PC-9 (cell line): Measurements from ENCODE around the gene ZDHHC16. TPM values are rescaled to one million over a fixed set of nuclear protein-coding genes. Genes with fewer than 3 reads are reported as not detected.
"Not testable (repeated sequence)": the region's sequence is repeated elsewhere in the genome, so short reads cannot be mapped to it uniquely, and the experiment has no call there.

ENCODE experiments used
- BruUV-seq: library from RNA; stranded (reverse); fragments of 400-500 nt; replicated peaks from 2 replicates; lab custom pipeline; 2021; lab: Mats Ljungman, UMichigan
- CTCF ChIA-PET: fragments of 300-600 bp; sonication (Branson Sonifier 250); formaldehyde crosslinking; loops from one replicate; lab custom pipeline; 2022; ENCODE audit warnings: antibody characterized with exemption; lab: Charles Lee
- POLR2A ChIA-PET: fragments of 300-600 bp; sonication (Branson Sonifier 250); formaldehyde crosslinking; loops from one replicate; lab custom pipeline; 2022; ENCODE audit warnings: antibody characterized with exemption; ENCODE audit not compliant: unreplicated experiment; lab: Charles Lee
- DNase-seq, 2 experiments: peaks; one replicate each; pipeline versions ENCODE4 v3.0.0 to v3.0.0-alpha.2; 2015 to 2022; ENCODE audit warnings: mixed read lengths in 1 of 2
- H2AFZ ChIP-seq: fragments of 200-600 bp; sonication (generic); 2 replicates; pipeline ENCODE4 v1.8.1; 2017; ENCODE audit warnings: antibody characterized with exemption
- H3F3A ChIP-seq: fragments of 200-600 bp; sonication (generic); 2 replicates; pipeline ENCODE4 v1.8.1; 2017; ENCODE audit warnings: antibody characterized with exemption, mild to moderate bottlenecking, low read depth; ENCODE audit not compliant: insufficient read depth
- H3K27ac ChIP-seq: fragments of 200-600 bp; sonication (generic); 2 replicates; pipeline ENCODE4 v1.6.1; 2016; ENCODE audit warnings: mixed run types
- H3K27me3 ChIP-seq: fragments of 200-600 bp; sonication (generic); 2 replicates; pipeline ENCODE4 v1.6.1; 2016; ENCODE audit warnings: low read depth, mixed run types; ENCODE audit not compliant: insufficient read depth
- H3K36me3 ChIP-seq: fragments of 200-600 bp; sonication (generic); 2 replicates; pipeline ENCODE4 v1.6.1; 2016; ENCODE audit warnings: low read depth, mixed run types
- H3K4me1 ChIP-seq: fragments of 200-600 bp; sonication (generic); replicated peaks from 2 replicates; pipeline ENCODE4 v1.6.1; 2016; ENCODE audit warnings: mixed run types; ENCODE audit not compliant: insufficient read depth
- H3K4me2 ChIP-seq: fragments of 200-600 bp; sonication (generic); 2 replicates; pipeline ENCODE4 v1.6.1; 2017; ENCODE audit warnings: mixed run types
- H3K4me3 ChIP-seq: fragments of 200-600 bp; sonication (generic); 2 replicates; pipeline ENCODE4 v1.6.1; 2016; ENCODE audit warnings: mixed run types
- H3K79me2 ChIP-seq: fragments of 200-600 bp; sonication (generic); 2 replicates; pipeline ENCODE4 v1.6.1; 2017; ENCODE audit warnings: low read depth, mixed run types
- H3K9me2 ChIP-seq: fragments of 200-600 bp; sonication (generic); 2 replicates; pipeline ENCODE4 v1.8.1; 2017; ENCODE audit warnings: mild to moderate bottlenecking; ENCODE audit not compliant: insufficient read depth
- H3K9me3 ChIP-seq: fragments of 200-600 bp; sonication (generic); 2 replicates; pipeline ENCODE4 v1.8.1; 2016; ENCODE audit warnings: low read depth; ENCODE audit not compliant: insufficient read depth
- H4K20me1 ChIP-seq: fragments of 200-600 bp; sonication (generic); 2 replicates; pipeline ENCODE4 v1.8.1; 2017; ENCODE audit not compliant: insufficient read depth
- CTCF ChIP-seq: fragments of 200-600 bp; sonication (generic); conservative IDR thresholded peaks from 2 replicates; pipeline ENCODE4 v1.6.1; 2017; ENCODE audit warnings: mixed run types, antibody characterized with exemption, mild to moderate bottlenecking, moderate library complexity
- EZH2 ChIP-seq: fragments of 200-600 bp; sonication (generic); IDR thresholded peaks from 2 replicates; pipeline ENCODE4 v1.8.0; 2017; ENCODE audit warnings: antibody characterized with exemption, low read depth
- intact Hi-C: fragments of 100-400 bp; cut with micrococcal nuclease; formaldehyde crosslinking; loops from one replicate; pipeline ENCODE4 v1.10.0; 2022; ENCODE audit not compliant: unreplicated experiment
- total RNA-seq: library from RNA; stranded (reverse); gene quantifications from 2 replicates; pipeline ENCODE4 v1.2.3, GENCODE V29; 2021

The ZDHHC16 gene
- total RNA-seq, 1 experiment from 2014 or later: 29.6 TPM

- H3F3A ChIP-seq: peaks cover 16% of the 10 kb centered on the region
- H3K36me3 ChIP-seq: no peaks in the 10 kb centered on the region; the same call in 1 of the 2 replicates
- H3K27ac ChIP-seq: no peak overlapping the region
- intact Hi-C loops: no loop called here
- no peak overlapping the region for H2AFZ ChIP-seq
- no peak overlapping the region for H3K4me3 ChIP-seq
- no peaks in the 10 kb centered on the region for H3K27me3 ChIP-seq
- H3K79me2 ChIP-seq: no peaks in the 10 kb centered on the region
- ChIA-PET CTCF (interaction anchor here (1.1 to 1.9 kb wide), 2 partner anchors 9 to 105 kb away, joined by 4 to 5 read pairs; no protein-coding TSS in a partner anchor), POLR2A (interaction anchor here (0.7 kb wide), 1 partner anchor 220 kb away, joined by 3 read pairs; the partner anchor contains the start of gene AVPI1)
- DNase-seq: peak; percentile 30 to 59
- no TSS peak for BruUV-seq
- H3K9me2 ChIP-seq: no peaks in the 10 kb centered on the region
- no peak overlapping the region for H3K4me2 ChIP-seq
- no peaks in the 10 kb centered on the region for H3K9me3 ChIP-seq
- no peaks in the 10 kb centered on the region; the same call in 1 of the 2 replicates for H4K20me1 ChIP-seq
- TF ChIP-seq CTCF (no peak), EZH2 (no peak)
- peaks cover 7% of the 10 kb centered on the region; the same call in 1 of the 2 replicates for H3K4me1 ChIP-seq
Measured at GRCh38 chr10:97466755-97467154, 20.8 kb downstream of the ZDHHC16 start.

GRCh38 chr10:97468162-97468561 is 22.2 kb downstream of the ZDHHC16 start:
- H3F3A ChIP-seq: peaks cover 16% of the 10 kb centered on the region
- no peaks in the 10 kb centered on the region for H3K79me2 ChIP-seq
- H3K27me3 ChIP-seq: no peaks in the 10 kb centered on the region
- DNase-seq: peak in 1 of 2 experiments; percentile 9
- peaks cover 7% of the 10 kb centered on the region; the same call in 1 of the 2 replicates for H3K4me1 ChIP-seq
- no peak overlapping the region for H3K4me2 ChIP-seq
- TF ChIP-seq CTCF (no peak), EZH2 (no peak)
- no peak overlapping the region for H2AFZ ChIP-seq
- CTCF ChIA-PET: no interaction called here
- no TSS peak for BruUV-seq
- H3K9me3 ChIP-seq: no peaks in the 10 kb centered on the region
- no peaks in the 10 kb centered on the region; the same call in 1 of the 2 replicates for H3K36me3 ChIP-seq
- H3K9me2 ChIP-seq: no peaks in the 10 kb centered on the region
- H4K20me1 ChIP-seq: no peaks in the 10 kb centered on the region; the same call in 1 of the 2 replicates
- POLR2A ChIA-PET: no interaction called here
- intact Hi-C loops: no loop called here
- no peak overlapping the region for H3K4me3 ChIP-seq
- no peak overlapping the region for H3K27ac ChIP-seq

GRCh38 chr10:97468781-97469180 is 22.8 kb downstream of the ZDHHC16 start:
- H3K79me2 ChIP-seq, H4K20me1 ChIP-seq, H3K36me3 ChIP-seq, BruUV-seq, H3K27ac ChIP-seq, H3K4me1 ChIP-seq, POLR2A ChIA-PET, H3K27me3 ChIP-seq, H3K9me3 ChIP-seq, CTCF ChIA-PET, intact Hi-C loops, H3K4me3 ChIP-seq, H2AFZ ChIP-seq, H3K9me2 ChIP-seq, H3K4me2 ChIP-seq: not testable (repeated sequence)
- peak in 1 of 2 experiments; percentile 12 for DNase-seq
- peaks cover 15% of the 10 kb centered on the region for H3F3A ChIP-seq

- H3K27me3 ChIP-seq: no peaks in the 10 kb centered on the region
- H3K79me2 ChIP-seq: no peaks in the 10 kb centered on the region
- H3K9me3 ChIP-seq: no peaks in the 10 kb centered on the region
- H3K27ac ChIP-seq: no peak overlapping the region
- intact Hi-C loops: no loop called here
- no peak overlapping the region for H3K4me2 ChIP-seq
- no TSS peak for BruUV-seq
- TF ChIP-seq CTCF: no peak
- no peak for TF ChIP-seq EZH2
- ChIA-PET CTCF (no interaction called here), POLR2A (no interaction called here)
- H3K36me3 ChIP-seq: peaks cover 7% of the 10 kb centered on the region; the same call in 1 of the 2 replicates
- no peak for DNase-seq
- no peaks in the 10 kb centered on the region for H4K20me1 ChIP-seq
- H2AFZ ChIP-seq: no peak overlapping the region
- no peaks in the 10 kb centered on the region for H3K4me1 ChIP-seq
- no peaks in the 10 kb centered on the region for H3K9me2 ChIP-seq
- H3K4me3 ChIP-seq: no peak overlapping the region
- H3F3A ChIP-seq: no peaks in the 10 kb centered on the region
Measured at GRCh38 chr10:97474918-97475317, 28.9 kb downstream of the ZDHHC16 start.
